HG03342 (cell line): ENCODE data around the gene CDH6.

ENCODE experiments used
- ATAC-seq: cut with Tn5 transposase; IDR thresholded peaks from one replicate; pipeline ENCODE4 v1.9.1; 2021; ENCODE audit warnings: mild to moderate bottlenecking, moderate library complexity; ENCODE audit not compliant: unreplicated experiment

The CDH6 gene

DNA sequence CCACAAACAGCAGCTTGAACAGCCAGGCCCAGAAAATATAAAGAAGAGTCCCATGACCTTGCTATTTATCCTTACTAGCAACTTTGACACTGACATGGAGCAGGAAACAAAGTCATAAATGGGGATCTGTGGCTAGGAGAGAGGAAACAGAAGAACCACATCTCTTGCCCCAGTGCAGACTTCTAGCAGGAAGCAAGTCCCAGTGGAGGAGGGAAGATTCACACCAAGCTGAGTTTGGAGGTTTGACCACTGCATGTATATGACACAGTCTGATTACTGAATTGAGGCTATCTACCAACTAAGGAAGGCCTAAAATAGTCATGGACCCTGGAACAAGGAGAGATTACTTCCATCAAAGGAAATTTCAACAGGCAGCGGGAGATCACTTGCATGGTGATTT lies 51.4 kb downstream of the CDH6 start:
- ATAC-seq = no peak

GRCh38 chr5:31247381-31247780 lies 53.9 kb downstream of the CDH6 start:
- no peak for ATAC-seq

DNA sequence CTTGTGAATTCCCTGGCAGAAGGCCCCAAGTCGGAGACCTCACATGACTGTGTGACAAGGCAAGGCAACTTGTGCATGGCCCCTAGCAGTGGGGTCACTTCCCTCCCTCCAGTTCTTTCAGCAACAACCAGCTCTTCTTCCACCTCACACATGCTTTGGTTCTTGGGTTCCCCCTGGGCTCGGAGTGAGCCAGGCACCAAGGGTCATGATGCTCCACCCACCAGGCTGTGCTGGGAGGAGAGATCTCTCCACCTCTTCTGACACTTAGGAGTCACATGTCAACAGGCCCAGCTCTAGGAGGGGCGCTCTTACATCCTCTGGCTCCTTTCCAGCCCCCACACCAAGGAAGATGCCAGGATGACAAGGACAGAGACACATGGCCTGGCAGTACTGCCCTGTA lies 56.7 kb downstream of the CDH6 start:
- ATAC-seq = no peak

DNA sequence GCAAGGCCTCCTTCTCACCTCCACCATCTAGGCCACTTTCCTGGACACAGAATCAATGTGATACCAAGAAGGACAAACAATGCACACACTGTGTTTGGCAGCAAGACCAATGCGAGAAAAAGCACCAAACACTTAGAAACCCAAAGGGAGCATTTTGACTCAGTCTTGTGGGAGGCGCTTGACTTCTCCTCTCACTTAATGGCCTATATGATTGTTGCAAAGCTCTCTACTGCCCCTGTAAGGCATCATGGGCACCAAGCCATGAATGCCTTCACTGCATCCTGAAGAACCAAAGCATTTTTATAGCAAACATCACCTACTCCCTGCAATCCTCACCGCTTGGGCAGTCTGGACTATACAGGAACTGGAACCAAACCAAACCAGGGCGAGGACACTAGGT lies 57.5 kb downstream of the CDH6 start:
- peak; percentile 64 for ATAC-seq

GRCh38 chr5:31255041-31255440 lies 61.6 kb downstream of the CDH6 start:
- ATAC-seq = no peak

- no peak for ATAC-seq
Measured at GRCh38 chr5:31268256-31268655, 74.8 kb downstream of the CDH6 start.

- no peak for ATAC-seq
Measured at GRCh38 chr5:31268686-31269085, 75.2 kb downstream of the CDH6 start.

DNA sequence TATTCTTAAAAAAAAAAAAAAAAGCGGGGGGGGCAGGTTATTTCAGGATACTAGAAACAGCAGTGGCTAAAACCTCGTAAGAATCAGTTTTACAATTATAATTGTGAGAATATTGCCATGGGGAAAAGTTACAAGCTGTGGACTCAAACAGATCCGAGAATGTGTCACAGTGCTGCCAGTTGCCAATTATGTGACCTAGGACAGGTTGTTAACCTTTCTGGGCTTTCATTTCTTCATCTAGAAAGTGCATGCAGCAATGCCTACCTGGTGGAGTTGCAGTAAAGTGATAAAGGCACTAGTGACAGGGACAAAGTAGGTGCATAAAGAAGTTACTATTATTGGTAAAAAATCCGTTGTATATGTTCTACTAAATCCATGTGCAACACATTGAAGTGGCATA lies 75.8 kb downstream of the CDH6 start:
- ATAC-seq = no peak

- no peak for ATAC-seq
Measured at GRCh38 chr5:31270396-31270795, 76.9 kb downstream of the CDH6 start.

DNA sequence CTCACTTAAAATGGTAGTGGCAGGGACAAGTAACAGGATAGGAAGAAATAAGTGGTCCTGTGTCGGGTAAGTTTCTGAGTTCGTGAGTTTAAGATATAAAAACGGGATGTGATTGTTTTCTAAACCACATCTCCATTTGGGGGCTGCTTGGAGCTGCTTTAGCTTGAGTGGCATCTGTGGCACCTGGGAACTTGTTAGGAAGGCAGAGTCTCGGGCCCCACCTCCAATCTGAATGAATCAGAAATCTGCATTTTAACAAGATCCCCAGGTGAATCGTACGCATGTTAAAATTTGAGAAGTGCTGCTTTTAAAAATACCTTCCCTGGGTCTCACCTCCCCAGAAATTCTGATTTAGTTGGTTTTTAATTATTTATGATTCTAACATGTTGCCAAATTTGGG lies 78.1 kb downstream of the CDH6 start:
- no peak for ATAC-seq

- ATAC-seq = no peak
Measured at GRCh38 chr5:31273161-31273560, 79.7 kb downstream of the CDH6 start.

- ATAC-seq = peak; percentile 79
Measured at GRCh38 chr5:31273631-31274378, 80.3 kb downstream of the CDH6 start.

DNA sequence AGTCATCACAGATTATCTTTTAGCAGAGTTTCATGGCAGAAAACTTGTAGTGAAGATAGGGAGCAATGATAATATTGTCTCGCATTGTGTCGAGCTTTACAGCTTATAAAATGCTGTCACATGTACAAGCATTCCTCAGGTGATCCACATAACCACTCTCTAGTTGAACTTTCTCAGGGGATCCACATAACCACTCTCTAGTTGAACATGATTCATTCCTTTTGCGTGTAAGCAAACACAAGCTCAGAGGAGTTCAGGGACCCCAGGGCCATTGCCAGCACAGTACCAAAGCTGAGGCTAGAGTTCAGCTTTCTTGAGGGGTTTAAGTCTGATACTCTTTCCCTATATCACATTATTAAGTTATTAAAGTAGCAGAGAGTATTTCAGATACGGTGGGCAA lies 86.7 kb downstream of the CDH6 start:
- no peak for ATAC-seq

DNA sequence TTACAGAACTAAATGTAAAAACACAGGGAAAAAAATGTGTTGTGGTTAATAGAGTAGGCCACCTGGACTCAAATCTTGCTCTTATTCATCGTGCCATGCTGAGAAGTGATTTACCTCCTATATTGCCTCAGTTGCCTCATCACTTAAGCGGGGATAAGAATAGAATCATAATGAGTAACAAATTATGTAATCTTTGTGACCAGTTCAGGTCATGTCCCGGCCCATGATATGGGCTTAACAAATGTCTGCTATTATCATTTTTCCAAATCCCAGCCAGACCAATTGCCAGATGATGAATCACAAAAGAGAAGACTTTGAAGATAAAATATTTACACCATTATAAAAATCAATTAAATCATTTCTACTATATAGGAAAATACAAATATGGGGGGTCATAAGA lies 89.8 kb downstream of the CDH6 start:
- no peak for ATAC-seq

- ATAC-seq = no peak
Measured at GRCh38 chr5:31285025-31285424, 91.5 kb downstream of the CDH6 start.

- no peak for ATAC-seq
Measured at GRCh38 chr5:31287985-31288384, 94.5 kb downstream of the CDH6 start.

- no peak for ATAC-seq
Measured at GRCh38 chr5:31289429-31289828, 95.9 kb downstream of the CDH6 start.

- ATAC-seq = no peak
Measured at GRCh38 chr5:31291323-31291854, 97.9 kb downstream of the CDH6 start.

- no peak for ATAC-seq
Measured at GRCh38 chr5:31300501-31300900, 107.0 kb downstream of the CDH6 start.

DNA sequence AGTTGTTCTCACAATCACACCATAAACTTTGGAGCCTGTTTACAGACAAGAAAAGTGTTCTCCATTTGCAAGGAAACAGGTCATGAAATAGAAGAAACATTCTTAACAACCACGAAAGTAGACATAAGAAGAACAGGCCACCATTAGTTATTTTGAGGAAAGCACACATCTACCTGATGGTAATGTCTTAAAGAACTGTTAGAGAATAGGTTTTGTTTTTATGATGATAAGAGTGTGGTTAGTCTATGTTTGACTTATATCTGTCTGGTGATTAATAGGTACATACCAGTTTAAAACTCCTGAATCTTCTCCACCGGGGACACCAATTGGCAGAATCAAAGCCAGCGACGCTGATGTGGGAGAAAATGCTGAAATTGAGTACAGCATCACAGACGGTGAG lies 108.3 kb downstream of the CDH6 start:
- ATAC-seq = no peak

GRCh38 chr5:31303688-31304087 lies 110.2 kb downstream of the CDH6 start:
- no peak for ATAC-seq

DNA sequence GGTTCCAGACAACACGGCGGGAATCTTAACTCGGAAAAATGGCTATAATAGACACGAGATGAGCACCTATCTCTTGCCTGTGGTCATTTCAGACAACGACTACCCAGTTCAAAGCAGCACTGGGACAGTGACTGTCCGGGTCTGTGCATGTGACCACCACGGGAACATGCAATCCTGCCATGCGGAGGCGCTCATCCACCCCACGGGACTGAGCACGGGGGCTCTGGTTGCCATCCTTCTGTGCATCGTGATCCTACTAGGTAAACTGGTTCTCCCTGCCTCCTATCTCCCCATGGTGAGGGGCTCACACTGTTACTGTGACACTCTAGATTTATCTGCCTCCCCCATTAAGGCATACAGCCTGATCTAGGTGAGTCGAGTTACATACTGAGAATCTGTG lies 124.2 kb downstream of the CDH6 start:
- no peak for ATAC-seq

DNA sequence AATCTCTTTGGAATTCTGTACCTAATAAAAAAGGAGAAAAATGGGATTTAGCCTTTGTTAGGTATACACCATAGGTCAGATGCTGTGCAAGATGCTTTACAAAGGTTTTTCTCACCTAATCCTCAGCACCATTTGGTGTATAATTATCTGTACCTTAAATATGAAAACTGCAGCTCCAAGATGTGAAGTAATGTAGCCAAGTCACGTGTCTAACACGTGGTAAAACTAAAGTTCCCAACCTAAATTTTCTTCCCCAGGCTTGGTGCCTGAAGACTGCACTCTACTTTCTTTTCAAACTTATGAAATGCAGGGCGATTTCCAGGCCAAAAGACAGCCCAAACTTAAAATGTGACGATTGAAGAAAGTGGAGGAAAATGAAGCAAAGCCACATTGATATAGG lies 125.8 kb downstream of the CDH6 start:
- no peak for ATAC-seq
